GM12872 (cell line): ENCODE data around the gene TAF11.

Experiments
- CTCF ChIP-seq: IDR thresholded peaks from 3 replicates; pipeline ENCODE4 v1.5.1; 2011; ENCODE audit warnings: low read depth, mild to moderate bottlenecking, low read length, moderate library complexity; ENCODE audit not compliant: insufficient read depth

TAF11 gene

GRCh38 chr6:34888514-34888856, 643 bp upstream of the TAF11 start:
- no peak for TF ChIP-seq CTCF

- TF ChIP-seq CTCF, result no peak
Measured at GRCh38 chr6:34884996-34885395, 2.8 kb downstream of the TAF11 start.

GRCh38 chr6:34877869-34878485, 9.9 kb downstream of the TAF11 start:
- TF ChIP-seq CTCF, result no peak

- no peak for TF ChIP-seq CTCF
Measured at GRCh38 chr6:34877259-34877658, 10.6 kb downstream of the TAF11 start.

GRCh38 chr6:34876472-34876871, 11.4 kb downstream of the TAF11 start:
- no peak for TF ChIP-seq CTCF

- no peak for TF ChIP-seq CTCF
Measured at GRCh38 chr6:34875292-34876213, 12.3 kb downstream of the TAF11 start.

- no peak for TF ChIP-seq CTCF
Measured at GRCh38 chr6:34872332-34872731, 15.5 kb downstream of the TAF11 start.
